ENCODE data around the gene ASXL1.
A peak's percentile ranks its signal among the peaks of the same experiment; 100 is the strongest.

The ASXL1 gene

DNA sequence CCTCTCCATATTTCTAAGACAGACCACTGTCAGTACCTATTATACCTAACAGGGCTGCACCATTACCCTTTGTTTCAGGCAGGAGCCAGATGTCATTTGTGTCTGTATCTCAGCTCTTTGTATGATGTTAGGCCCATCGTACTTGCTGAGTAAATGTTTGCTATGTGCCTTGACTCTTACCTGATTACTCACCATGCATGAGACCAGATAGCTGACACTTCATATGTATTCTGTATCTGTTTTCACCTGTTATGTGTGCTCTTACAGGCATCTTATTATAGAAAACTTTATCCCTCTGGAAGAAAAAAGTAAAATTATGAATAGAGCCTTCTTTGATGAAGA is 31.7 kb upstream of the ASXL1 start:
- no peaks in the 10 kb centered on the region for H3K27me3 ChIP-seq (replicated peaks; ENCODE audit: control insufficient read depth, insufficient read depth, low read length)
- no peak for TF ChIP-seq CTCF (IDR thresholded peaks at IDR 0.05; ENCODE audit: insufficient read depth, low read length, poor library complexity, severe bottlenecking)
- no peak for DNase-seq (ENCODE audit: extremely low read depth, insufficient read length)
- no peak overlapping the region for H3K4me3 ChIP-seq (replicated peaks; ENCODE audit: low read depth, low read length)
- peaks cover 18% of the 10 kb centered on the region for H3K36me3 ChIP-seq (ENCODE audit: control insufficient read depth, insufficient read depth, low read length)

DNA sequence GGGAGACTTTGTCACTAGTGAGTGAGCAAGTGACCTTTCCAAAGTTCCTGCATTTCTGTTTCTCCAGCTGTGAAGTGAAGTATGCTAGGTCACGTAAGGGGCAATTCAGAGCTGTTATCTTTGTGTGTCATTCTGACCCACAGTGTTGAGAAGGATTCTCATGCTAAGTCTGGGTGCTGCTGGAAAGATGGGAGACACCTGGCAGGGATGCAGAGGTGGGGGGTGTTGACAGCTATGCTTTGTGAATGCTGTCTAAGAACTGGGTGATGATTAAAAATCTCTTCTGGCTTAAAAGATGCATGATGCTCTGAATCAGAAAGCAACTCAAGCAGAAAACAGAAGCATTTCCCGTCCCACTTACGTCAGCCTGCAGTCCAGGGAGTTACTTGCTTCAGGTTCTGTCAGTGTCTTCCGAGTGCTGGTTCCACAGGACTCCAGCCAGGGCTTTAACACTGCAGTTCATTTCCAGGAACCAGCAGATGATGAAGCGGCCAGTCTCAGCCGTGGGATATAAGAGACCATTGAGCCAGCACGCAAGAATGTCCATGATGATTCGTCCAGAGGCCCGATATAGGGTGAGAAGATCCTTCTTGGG is 30.9 kb upstream of the ASXL1 start:
- TF ChIP-seq CTCF (IDR thresholded peaks at IDR 0.05; ENCODE audit: insufficient read depth, low read length, poor library complexity, severe bottlenecking), result no peak
- peaks cover 23% of the 10 kb centered on the region for H3K36me3 ChIP-seq (ENCODE audit: control insufficient read depth, insufficient read depth, low read length)
- no peaks in the 10 kb centered on the region for H3K27me3 ChIP-seq (replicated peaks; ENCODE audit: control insufficient read depth, insufficient read depth, low read length)
- no peak overlapping the region for H3K4me3 ChIP-seq (replicated peaks; ENCODE audit: low read depth, low read length)
- no peak for DNase-seq (ENCODE audit: extremely low read depth, insufficient read length)

- TF ChIP-seq CTCF (IDR thresholded peaks at IDR 0.05; ENCODE audit: insufficient read depth, low read length, poor library complexity, severe bottlenecking), result no peak
- DNase-seq (ENCODE audit: extremely low read depth, insufficient read length), result no peak
- no peaks in the 10 kb centered on the region for H3K27me3 ChIP-seq (replicated peaks; ENCODE audit: control insufficient read depth, insufficient read depth, low read length)
- peaks cover 23% of the 10 kb centered on the region for H3K36me3 ChIP-seq (ENCODE audit: control insufficient read depth, insufficient read depth, low read length)
- no peak overlapping the region for H3K4me3 ChIP-seq (replicated peaks; ENCODE audit: low read depth, low read length)
Observed at GRCh38 chr20:32329817-32330554, 28.1 kb upstream of the ASXL1 start.

DNA sequence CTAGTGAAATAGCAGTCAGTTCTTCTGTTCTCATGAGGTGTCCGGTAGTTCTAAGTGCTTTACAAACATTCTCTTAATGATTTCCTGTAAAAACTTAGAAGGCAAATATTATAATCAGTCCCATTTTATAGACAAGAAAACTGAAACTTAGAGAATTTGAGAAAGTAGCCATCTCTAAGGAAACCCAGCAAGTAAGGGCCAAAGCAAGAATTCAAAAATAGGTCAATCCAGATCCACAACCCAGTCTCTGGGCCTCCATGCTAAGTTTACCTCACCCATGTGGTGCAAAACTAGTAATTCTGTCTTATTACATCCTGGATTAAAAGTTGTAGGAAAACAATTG is 27.6 kb upstream of the ASXL1 start:
- H3K4me3 ChIP-seq (replicated peaks; ENCODE audit: low read depth, low read length), result no peak overlapping the region
- TF ChIP-seq CTCF (IDR thresholded peaks at IDR 0.05; ENCODE audit: insufficient read depth, low read length, poor library complexity, severe bottlenecking), result no peak
- no peaks in the 10 kb centered on the region for H3K27me3 ChIP-seq (replicated peaks; ENCODE audit: control insufficient read depth, insufficient read depth, low read length)
- DNase-seq (ENCODE audit: extremely low read depth, insufficient read length), result no peak
- peaks cover 23% of the 10 kb centered on the region for H3K36me3 ChIP-seq (ENCODE audit: control insufficient read depth, insufficient read depth, low read length)

GRCh38 chr20:32332614-32333013 is 25.5 kb upstream of the ASXL1 start:
- DNase-seq (ENCODE audit: extremely low read depth, insufficient read length), result peak; percentile 31

More at GRCh38 chr20:32332614-32333013, 25.5 kb upstream of the ASXL1 start:
- no peak for TF ChIP-seq CTCF (IDR thresholded peaks at IDR 0.05; ENCODE audit: insufficient read depth, low read length, poor library complexity, severe bottlenecking)
- H3K4me3 ChIP-seq (replicated peaks; ENCODE audit: low read depth, low read length), result no peak overlapping the region
- H3K27me3 ChIP-seq (replicated peaks; ENCODE audit: control insufficient read depth, insufficient read depth, low read length), result no peaks in the 10 kb centered on the region
- H3K36me3 ChIP-seq (ENCODE audit: control insufficient read depth, insufficient read depth, low read length), result peaks cover 14% of the 10 kb centered on the region
